NB4 (cell line): ENCODE data around the gene UGT1A3.

Source experiments
- CTCF ChIP-seq: IDR thresholded peaks from one replicate; pipeline ENCODE4 v1.5.1; 2012; ENCODE audit warnings: low read depth, low read length
- MYC ChIP-seq: IDR thresholded peaks from 2 replicates; pipeline ENCODE4 v1.6.1; 2011; ENCODE audit warnings: low read depth, low read length
- POLR2A ChIP-seq: IDR thresholded peaks from 2 replicates; pipeline ENCODE4 v1.6.1; 2011; ENCODE audit warnings: mild to moderate bottlenecking; ENCODE audit not compliant: insufficient read length; ENCODE audit errors: extremely low read depth

DNA sequence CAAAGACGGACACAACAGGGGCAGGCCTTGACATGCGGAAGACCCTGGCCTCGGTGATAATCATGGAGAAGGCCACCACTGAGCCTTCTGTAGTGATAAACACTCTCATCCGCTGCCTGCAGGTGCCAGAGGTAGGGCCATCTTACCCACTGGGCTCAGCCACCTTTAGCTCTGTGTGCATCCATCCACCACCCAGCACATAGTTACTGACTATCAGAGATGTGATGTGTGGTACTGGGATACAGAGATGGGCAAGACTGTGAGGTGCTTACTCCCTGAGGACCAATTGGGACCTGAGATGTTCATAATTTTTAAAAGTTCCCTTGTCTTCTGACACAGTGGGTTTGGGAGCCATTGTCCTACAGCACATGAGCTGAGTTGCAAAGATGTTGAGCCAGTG is 50.9 kb downstream of the UGT1A3 start:
- TF ChIP-seq CTCF (no peak), MYC (no peak), POLR2A (no peak)
